Large intestine (tissue), 3 donors: ENCODE results near the gene PRUNE2. TPM values are rescaled to one million over a fixed set of nuclear protein-coding genes. Genes with fewer than 3 reads are reported as not detected.

Experiments
- DNase-seq, 2 donors: peaks; one replicate each; pipeline versions ENCODE4 v3.0.0 to v3.0.0-alpha.2; 2013
- H3K27ac ChIP-seq: one replicate; pipeline ENCODE4 v1.5.1; 2013; ENCODE audit warnings: low read length
- H3K27me3 ChIP-seq: 2 replicates; pipeline ENCODE4 v1.6.1; 2013; ENCODE audit warnings: low read length; ENCODE audit not compliant: control insufficient read depth, insufficient read depth
- H3K36me3 ChIP-seq: 2 replicates; pipeline ENCODE4 v1.6.1; 2013; ENCODE audit warnings: low read length; ENCODE audit not compliant: control insufficient read depth, insufficient read depth
- H3K4me1 ChIP-seq: one replicate; pipeline ENCODE4 v1.6.1; 2013; ENCODE audit warnings: low read length; ENCODE audit not compliant: control insufficient read depth, insufficient read depth
- H3K4me3 ChIP-seq: one replicate; pipeline ENCODE4 v1.5.1; 2013; ENCODE audit warnings: low read length
- H3K9me3 ChIP-seq: one replicate; pipeline ENCODE4 v1.6.1; 2013; ENCODE audit warnings: mild to moderate bottlenecking, low read depth, low read length, moderate library complexity; ENCODE audit not compliant: control insufficient read depth
- WGBS: methylation state at CpG from one replicate; pipeline ENCODE4 v1.1.5; 2013; ENCODE audit warnings: low lambda C conversion rate; ENCODE audit not compliant: insufficient coverage; 5-methylcytosine and 5-hydroxymethylcytosine counted together
- polyA plus RNA-seq: library from polyadenylated mRNA; unstranded; fragments of 120-200 nt; gene quantifications from one replicate; pipeline ENCODE4 v1.2.1, GENCODE V29; 2013

Gene PRUNE2
- polyA plus RNA-seq, 1 donor, result 68.1 TPM

- no peaks in the 10 kb centered on the region for H3K4me1 ChIP-seq
- no peak overlapping the region for H3K4me3 ChIP-seq
- no CpG with 5 or more reads among the region's 9 CpGs for WGBS
- H3K9me3 ChIP-seq, result no peaks in the 10 kb centered on the region
- H3K27ac ChIP-seq, result no peak overlapping the region
- no peaks in the 10 kb centered on the region for H3K36me3 ChIP-seq
- DNase-seq, result no peak
- no peaks in the 10 kb centered on the region for H3K27me3 ChIP-seq
Measured at GRCh38 chr9:76846297-76846696, 59.6 kb downstream of the PRUNE2 start.

GRCh38 chr9:76845254-76845653 is 60.7 kb downstream of the PRUNE2 start:
- WGBS, result 95% methylated on average over 4 of the region's 4 CpGs
- Histone ChIP-seq H3K4me3 (no peak overlapping the region), H3K9me3 (no peaks in the 10 kb centered on the region), H3K27ac (no peak overlapping the region), H3K27me3 (no peaks in the 10 kb centered on the region), H3K36me3 (no peaks in the 10 kb centered on the region), H3K4me1 (no peaks in the 10 kb centered on the region)
- DNase-seq, result no peak

GRCh38 chr9:76835571-76836283 is 70.2 kb downstream of the PRUNE2 start:
- peak in 1 of 2 donors; percentile 11 for DNase-seq
- Histone ChIP-seq H3K4me1 (no peaks in the 10 kb centered on the region), H3K4me3 (no peak overlapping the region), H3K9me3 (no peaks in the 10 kb centered on the region), H3K27me3 (no peaks in the 10 kb centered on the region), H3K36me3 (no peaks in the 10 kb centered on the region), H3K27ac (peak overlapping the region; percentile 55)
- 80% methylated on average over 2 of the region's 7 CpGs for WGBS

- no peak for DNase-seq
- no peaks in the 10 kb centered on the region for H3K27me3 ChIP-seq
- no peaks in the 10 kb centered on the region for H3K4me1 ChIP-seq
- no peaks in the 10 kb centered on the region for H3K36me3 ChIP-seq
- no CpG with 5 or more reads among the region's 3 CpGs for WGBS
- H3K9me3 ChIP-seq, result peaks cover 3% of the 10 kb centered on the region
- H3K4me3 ChIP-seq, result no peak overlapping the region
- H3K27ac ChIP-seq, result no peak overlapping the region
Measured at GRCh38 chr9:76828447-76828846, 77.5 kb downstream of the PRUNE2 start.

- Histone ChIP-seq H3K36me3 (no peaks in the 10 kb centered on the region), H3K4me3 (no peak overlapping the region), H3K27ac (no peak overlapping the region), H3K4me1 (no peaks in the 10 kb centered on the region), H3K9me3 (peaks cover 3% of the 10 kb centered on the region), H3K27me3 (no peaks in the 10 kb centered on the region)
- WGBS, result 40% methylated on average over 5 of the region's 9 CpGs
- no peak for DNase-seq
Measured at GRCh38 chr9:76827296-76828080, 78.4 kb downstream of the PRUNE2 start.

GRCh38 chr9:76820431-76820830 is 85.5 kb downstream of the PRUNE2 start:
- H3K9me3 ChIP-seq, result no peaks in the 10 kb centered on the region
- no peaks in the 10 kb centered on the region for H3K27me3 ChIP-seq
- H3K4me3 ChIP-seq, result no peak overlapping the region
- WGBS, result no CpG with 5 or more reads among the region's 6 CpGs
- H3K4me1 ChIP-seq, result no peaks in the 10 kb centered on the region
- no peak for DNase-seq
- no peaks in the 10 kb centered on the region for H3K36me3 ChIP-seq
- no peak overlapping the region for H3K27ac ChIP-seq

- WGBS, result no CpG with 5 or more reads among the region's 4 CpGs
- H3K36me3 ChIP-seq, result no peaks in the 10 kb centered on the region
- no peaks in the 10 kb centered on the region for H3K4me1 ChIP-seq
- no peak overlapping the region for H3K27ac ChIP-seq
- H3K9me3 ChIP-seq, result no peaks in the 10 kb centered on the region
- no peaks in the 10 kb centered on the region for H3K27me3 ChIP-seq
- H3K4me3 ChIP-seq, result no peak overlapping the region
- DNase-seq, result peak; percentile 29 to 46
Measured at GRCh38 chr9:76818271-76818670, 87.6 kb downstream of the PRUNE2 start.

- H3K36me3 ChIP-seq, result no peaks in the 10 kb centered on the region
- H3K9me3 ChIP-seq, result no peaks in the 10 kb centered on the region
- no peak overlapping the region for H3K27ac ChIP-seq
- no peaks in the 10 kb centered on the region for H3K27me3 ChIP-seq
- H3K4me1 ChIP-seq, result no peaks in the 10 kb centered on the region
- WGBS, result no CpG with 5 or more reads among the region's 1 CpG
- DNase-seq, result no peak
- no peak overlapping the region for H3K4me3 ChIP-seq
Measured at GRCh38 chr9:76817489-76817888, 88.4 kb downstream of the PRUNE2 start.

- no peaks in the 10 kb centered on the region for H3K9me3 ChIP-seq
- H3K36me3 ChIP-seq, result no peaks in the 10 kb centered on the region
- no peaks in the 10 kb centered on the region for H3K27me3 ChIP-seq
- H3K27ac ChIP-seq, result no peak overlapping the region
- H3K4me3 ChIP-seq, result no peak overlapping the region
- no CpG with 5 or more reads among the region's 6 CpGs for WGBS
- no peaks in the 10 kb centered on the region for H3K4me1 ChIP-seq
- DNase-seq, result no peak
Measured at GRCh38 chr9:76812591-76812990, 93.3 kb downstream of the PRUNE2 start.

- Histone ChIP-seq H3K9me3 (no peaks in the 10 kb centered on the region), H3K27ac (no peak overlapping the region), H3K36me3 (no peaks in the 10 kb centered on the region), H3K27me3 (no peaks in the 10 kb centered on the region), H3K4me3 (no peak overlapping the region), H3K4me1 (no peaks in the 10 kb centered on the region)
- peak; percentile 40 to 44 for DNase-seq
- 57% methylated on average over 1 of the region's 2 CpGs for WGBS
Measured at GRCh38 chr9:76810377-76810957, 95.4 kb downstream of the PRUNE2 start.
